Activated CD8-positive, alpha-beta T cell treated with anti-CD3 and anti-CD28 coated beads, Interleukin-2, amount 10 ng/mL, durations not matched to agents 7 days and 5 days (primary cell): ENCODE data around the gene ZNF891. TPM values are rescaled to one million over a fixed set of nuclear protein-coding genes. Genes with fewer than 3 reads are reported as not detected.

ENCODE experiments used
- ATAC-seq: fragments of 150-1000 bp; cut with Tn5 transposase; one replicate; pipeline ENCODE4 v1.10.0; 2021; ENCODE audit warnings: moderate library complexity
- CTCF ChIA-PET: fragments of 350-600 bp; sonication (Branson Sonifier 250); formaldehyde crosslinking; loops from one replicate; lab custom pipeline; 2021; ENCODE audit warnings: antibody characterized with exemption; lab: Charles Lee
- POLR2A ChIA-PET: fragments of 350-600 bp; sonication (Branson Sonifier 250); formaldehyde crosslinking; loops from one replicate; lab custom pipeline; 2021; ENCODE audit warnings: antibody characterized with exemption; lab: Charles Lee
- DNase-seq: peaks from one replicate; pipeline ENCODE4 v3.0.0-alpha.2; 2020
- H3K27ac Mint-ChIP-seq: one replicate; pipeline ENCODE4 v1.8.0; 2021; ENCODE audit warnings: mild to moderate bottlenecking, mixed read lengths
- H3K27me3 Mint-ChIP-seq: one replicate; pipeline ENCODE4 v1.8.0; 2021; ENCODE audit warnings: low read depth, mixed read lengths
- H3K36me3 Mint-ChIP-seq: one replicate; pipeline ENCODE4 v1.8.0; 2021; ENCODE audit warnings: low read depth, mixed read lengths
- H3K4me1 Mint-ChIP-seq: one replicate; pipeline ENCODE4 v1.8.0; 2021; ENCODE audit warnings: low read depth, mixed read lengths
- H3K4me3 Mint-ChIP-seq: one replicate; pipeline ENCODE4 v1.8.0; 2021; ENCODE audit warnings: mild to moderate bottlenecking, mixed read lengths
- H3K9me3 Mint-ChIP-seq: one replicate; pipeline ENCODE4 v1.8.0; 2022; ENCODE audit warnings: mixed read lengths; ENCODE audit not compliant: insufficient read depth
- total RNA-seq, 2 experiments: library from RNA; stranded (reverse); gene quantifications; one replicate each; pipeline ENCODE4 v1.2.3, GENCODE V29; 2021

ZNF891 gene
- 1 to 10 TPM; 1.9 to 2.3 TPM for total RNA-seq

- Mint-ChIP-seq H3K27me3 (no peaks in the 10 kb centered on the region), H3K4me1 (peaks cover 21% of the 10 kb centered on the region), H3K9me3 (peaks cover 48% of the 10 kb centered on the region), H3K27ac (peak within 1 kb of the TSS; percentile 100), H3K4me3 (peak within 1 kb of the TSS; percentile 91), H3K36me3 (peaks cover 70% of the 10 kb centered on the region)
- ATAC-seq: peak; percentile 91
- ChIA-PET POLR2A (interaction anchor here (0.6 to 2.6 kb wide), 7 partner anchors 13 to 221 kb away, joined by 3 to 12 read pairs (median 5); partner anchors contain the start of genes ZNF140, ZNF26 and ZNF268), CTCF (interaction anchor here (0.6 kb wide), 1 partner anchor 29 kb away, joined by 3 read pairs; no protein-coding TSS in a partner anchor)
- DNase-seq: peak; percentile 97
Observed at GRCh38 chr12:133130038-133130807, at the start of gene ZNF891, which contains the start of gene ZNF10. TSS of gene ZNF891 (minus strand) at chr12:133130274. CDS start at chr12:133121918, 8,356 bp downstream. TSS of gene ZNF10 (plus strand) at chr12:133130627. CDS start at chr12:133144493, 13,866 bp downstream.

- ChIA-PET POLR2A (no interaction called here), CTCF (no interaction called here)
- no peak overlapping the region for H3K27ac Mint-ChIP-seq
- no peak for DNase-seq
- H3K36me3 Mint-ChIP-seq: peaks cover 10% of the 10 kb centered on the region
- ATAC-seq: no peak
- H3K4me1 Mint-ChIP-seq: no peaks in the 10 kb centered on the region
- H3K4me3 Mint-ChIP-seq: no peak overlapping the region
- peaks cover 51% of the 10 kb centered on the region for H3K9me3 Mint-ChIP-seq
- no peaks in the 10 kb centered on the region for H3K27me3 Mint-ChIP-seq
Observed at GRCh38 chr12:133174901-133175300, 44.8 kb upstream of the ZNF891 start.

- H3K4me3 Mint-ChIP-seq: no peak overlapping the region
- H3K9me3 Mint-ChIP-seq: peaks cover 50% of the 10 kb centered on the region
- ChIA-PET POLR2A (no interaction called here), CTCF (no interaction called here)
- peaks cover 2% of the 10 kb centered on the region for H3K36me3 Mint-ChIP-seq
- DNase-seq (no peak), ATAC-seq (no peak)
- H3K27me3 Mint-ChIP-seq: no peaks in the 10 kb centered on the region
- H3K4me1 Mint-ChIP-seq: no peaks in the 10 kb centered on the region
- H3K27ac Mint-ChIP-seq: no peak overlapping the region
Observed at GRCh38 chr12:133172491-133172890, 42.4 kb upstream of the ZNF891 start.

DNA sequence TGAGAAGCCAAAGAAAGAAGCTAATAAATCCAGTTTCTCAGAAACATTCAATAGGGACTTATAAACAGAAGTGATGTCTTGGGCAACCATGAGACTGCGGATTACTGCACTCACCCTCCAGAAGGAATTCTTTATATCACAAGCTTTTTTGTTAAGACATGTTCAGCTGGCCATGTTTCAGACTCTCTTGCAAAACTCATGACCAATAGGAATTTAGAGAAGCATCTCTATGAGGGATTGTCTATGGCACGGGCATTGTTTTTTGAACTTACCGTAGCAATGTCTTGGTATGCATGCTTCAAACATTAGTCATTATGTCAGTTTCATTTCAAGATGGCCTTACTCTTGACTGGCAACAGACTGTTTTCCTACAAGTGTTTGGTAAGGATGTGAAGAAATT is 35.7 kb upstream of the ZNF891 start:
- no peak for DNase-seq
- no peaks in the 10 kb centered on the region for H3K36me3 Mint-ChIP-seq
- POLR2A ChIA-PET: no interaction called here
- H3K4me3 Mint-ChIP-seq: no peak overlapping the region
- no peak overlapping the region for H3K27ac Mint-ChIP-seq
- no peaks in the 10 kb centered on the region for H3K4me1 Mint-ChIP-seq
- CTCF ChIA-PET: no interaction called here
- H3K9me3 Mint-ChIP-seq: peaks cover 34% of the 10 kb centered on the region
- H3K27me3 Mint-ChIP-seq: no peaks in the 10 kb centered on the region
- no peak for ATAC-seq

DNA sequence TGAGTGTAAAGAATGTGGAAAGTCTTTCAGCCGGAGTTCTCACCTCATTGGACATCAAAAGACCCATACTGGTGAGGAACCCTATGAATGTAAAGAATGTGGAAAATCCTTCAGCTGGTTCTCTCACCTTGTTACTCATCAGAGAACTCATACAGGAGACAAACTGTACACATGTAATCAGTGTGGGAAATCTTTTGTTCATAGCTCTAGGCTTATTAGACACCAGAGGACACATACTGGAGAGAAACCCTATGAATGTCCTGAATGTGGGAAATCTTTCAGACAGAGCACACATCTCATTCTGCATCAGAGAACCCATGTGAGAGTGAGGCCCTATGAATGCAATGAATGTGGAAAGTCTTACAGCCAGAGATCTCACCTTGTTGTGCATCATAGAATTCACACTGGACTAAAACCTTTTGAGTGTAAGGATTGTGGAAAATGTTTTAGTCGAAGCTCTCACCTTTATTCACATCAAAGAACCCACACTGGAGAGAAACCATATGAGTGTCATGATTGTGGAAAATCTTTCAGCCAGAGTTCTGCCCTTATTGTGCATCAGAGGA is 26.1 kb upstream of the ZNF891 start:
- no peak overlapping the region for H3K4me3 Mint-ChIP-seq
- peaks cover 58% of the 10 kb centered on the region for H3K9me3 Mint-ChIP-seq
- no peak overlapping the region for H3K27ac Mint-ChIP-seq
- no peak for DNase-seq
- peaks cover 59% of the 10 kb centered on the region for H3K36me3 Mint-ChIP-seq
- no peaks in the 10 kb centered on the region for H3K4me1 Mint-ChIP-seq
- no peak for ATAC-seq
- ChIA-PET CTCF (no interaction called here), POLR2A (no interaction called here)
- no peaks in the 10 kb centered on the region for H3K27me3 Mint-ChIP-seq

GRCh38 chr12:133145981-133146380 is 15.9 kb upstream of the ZNF891 start:
- ATAC-seq (no peak), DNase-seq (no peak)
- Mint-ChIP-seq H3K36me3 (peaks cover 68% of the 10 kb centered on the region), H3K9me3 (peaks cover 36% of the 10 kb centered on the region), H3K4me1 (no peaks in the 10 kb centered on the region), H3K27ac (no peak overlapping the region), H3K4me3 (no peak overlapping the region), H3K27me3 (no peaks in the 10 kb centered on the region)
- ChIA-PET POLR2A (no interaction called here), CTCF (no interaction called here)

DNA sequence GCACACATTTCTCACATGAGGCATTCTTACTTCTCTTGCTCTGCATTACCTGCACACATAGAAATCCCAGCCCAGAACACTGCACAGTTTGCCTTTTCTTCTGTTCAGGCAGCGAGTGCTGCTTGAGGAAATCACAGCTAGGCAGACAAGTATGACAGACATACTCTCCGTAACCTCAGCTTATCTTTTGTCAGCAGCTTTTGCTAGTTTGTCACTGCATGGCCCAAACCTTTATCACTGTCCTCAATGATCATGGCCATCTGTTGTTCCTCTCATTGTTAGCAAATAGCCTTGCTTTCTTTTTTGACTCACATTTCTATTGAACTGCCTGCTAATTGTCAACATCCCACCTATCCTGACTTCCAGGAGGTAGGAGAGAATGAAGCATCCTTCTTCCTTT is 5.7 kb upstream of the ZNF891 start:
- H3K9me3 Mint-ChIP-seq: peaks cover 58% of the 10 kb centered on the region
- ATAC-seq (no peak), DNase-seq (no peak)
- ChIA-PET CTCF (no interaction called here), POLR2A (no interaction called here)
- H3K27ac Mint-ChIP-seq: no peak overlapping the region
- no peaks in the 10 kb centered on the region for H3K27me3 Mint-ChIP-seq
- peaks cover 9% of the 10 kb centered on the region for H3K4me1 Mint-ChIP-seq
- peaks cover 81% of the 10 kb centered on the region for H3K36me3 Mint-ChIP-seq
- H3K4me3 Mint-ChIP-seq: no peak overlapping the region

GRCh38 chr12:133130808-133131128 is 694 bp upstream of the ZNF891 start:
- peaks cover 70% of the 10 kb centered on the region for H3K36me3 Mint-ChIP-seq
- peak; percentile 9 for ATAC-seq
- peaks cover 45% of the 10 kb centered on the region for H3K9me3 Mint-ChIP-seq
- ChIA-PET CTCF (no interaction called here), POLR2A (interaction anchor here (1.2 to 2.6 kb wide), 5 partner anchors 13 to 222 kb away, joined by 3 to 12 read pairs (median 6); partner anchors contain the start of genes ZNF140, ZNF26 and ZNF268)
- H3K4me3 Mint-ChIP-seq: peak overlapping the region; percentile 91
- H3K4me1 Mint-ChIP-seq: peaks cover 21% of the 10 kb centered on the region
- peak overlapping the region; percentile 100 for H3K27ac Mint-ChIP-seq
- peak; percentile 60 for DNase-seq
- H3K27me3 Mint-ChIP-seq: no peaks in the 10 kb centered on the region

DNA sequence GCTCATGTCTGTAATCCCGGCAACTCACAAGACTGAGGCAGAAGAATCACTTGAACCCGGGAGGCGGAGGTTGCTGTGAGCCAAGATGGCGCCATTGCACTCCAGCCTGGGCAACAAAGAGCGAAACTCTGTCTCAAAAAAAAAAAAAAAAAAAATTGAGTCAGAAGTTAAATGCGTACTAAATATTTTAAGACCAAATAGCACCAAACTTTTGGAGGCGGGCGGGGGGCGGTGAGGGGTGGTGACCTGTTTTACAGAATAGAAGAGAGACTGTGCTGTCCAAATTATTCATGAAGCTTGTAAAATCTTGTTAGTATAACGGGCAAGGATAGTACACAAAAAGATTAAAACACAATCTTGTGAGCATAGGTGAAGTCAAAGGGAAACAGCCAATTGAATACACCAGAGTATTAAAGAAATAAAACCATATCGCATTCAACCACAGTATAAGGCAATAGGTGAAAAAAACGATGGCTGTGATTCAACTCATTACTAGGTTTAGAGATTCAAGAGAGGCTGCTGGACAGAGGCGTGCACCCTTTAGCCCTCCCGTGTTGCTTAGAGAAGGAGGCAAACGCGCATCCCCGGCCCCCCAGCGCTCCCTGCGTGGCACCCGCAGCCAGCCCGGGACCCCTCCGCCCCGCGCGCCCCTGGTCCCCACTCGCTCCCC is 571 bp downstream of the ZNF891 start:
- H3K36me3 Mint-ChIP-seq: peaks cover 68% of the 10 kb centered on the region
- H3K27ac Mint-ChIP-seq: peak overlapping the region; percentile 100
- H3K27me3 Mint-ChIP-seq: no peaks in the 10 kb centered on the region
- peaks cover 21% of the 10 kb centered on the region for H3K4me1 Mint-ChIP-seq
- ATAC-seq: no peak
- CTCF ChIA-PET: interaction anchor here (0.6 kb wide), 1 partner anchor 30 kb away, joined by 3 read pairs; no protein-coding TSS in a partner anchor
- peak overlapping the region; percentile 91 for H3K4me3 Mint-ChIP-seq
- POLR2A ChIA-PET: interaction anchor here (1.0 to 2.6 kb wide), 5 partner anchors 14 to 221 kb away, joined by 3 to 12 read pairs (median 6); partner anchors contain the start of genes ZNF26 and ZNF268
- no peak for DNase-seq
- peaks cover 50% of the 10 kb centered on the region for H3K9me3 Mint-ChIP-seq

- H3K9me3 Mint-ChIP-seq: peaks cover 67% of the 10 kb centered on the region
- peaks cover 12% of the 10 kb centered on the region for H3K4me1 Mint-ChIP-seq
- no peak overlapping the region for H3K27ac Mint-ChIP-seq
- ChIA-PET POLR2A (no interaction called here), CTCF (no interaction called here)
- ATAC-seq (no peak), DNase-seq (no peak)
- peaks cover 71% of the 10 kb centered on the region for H3K36me3 Mint-ChIP-seq
- no peak overlapping the region for H3K4me3 Mint-ChIP-seq
- H3K27me3 Mint-ChIP-seq: no peaks in the 10 kb centered on the region
Observed at GRCh38 chr12:133124674-133125073, 5.4 kb downstream of the ZNF891 start.

DNA sequence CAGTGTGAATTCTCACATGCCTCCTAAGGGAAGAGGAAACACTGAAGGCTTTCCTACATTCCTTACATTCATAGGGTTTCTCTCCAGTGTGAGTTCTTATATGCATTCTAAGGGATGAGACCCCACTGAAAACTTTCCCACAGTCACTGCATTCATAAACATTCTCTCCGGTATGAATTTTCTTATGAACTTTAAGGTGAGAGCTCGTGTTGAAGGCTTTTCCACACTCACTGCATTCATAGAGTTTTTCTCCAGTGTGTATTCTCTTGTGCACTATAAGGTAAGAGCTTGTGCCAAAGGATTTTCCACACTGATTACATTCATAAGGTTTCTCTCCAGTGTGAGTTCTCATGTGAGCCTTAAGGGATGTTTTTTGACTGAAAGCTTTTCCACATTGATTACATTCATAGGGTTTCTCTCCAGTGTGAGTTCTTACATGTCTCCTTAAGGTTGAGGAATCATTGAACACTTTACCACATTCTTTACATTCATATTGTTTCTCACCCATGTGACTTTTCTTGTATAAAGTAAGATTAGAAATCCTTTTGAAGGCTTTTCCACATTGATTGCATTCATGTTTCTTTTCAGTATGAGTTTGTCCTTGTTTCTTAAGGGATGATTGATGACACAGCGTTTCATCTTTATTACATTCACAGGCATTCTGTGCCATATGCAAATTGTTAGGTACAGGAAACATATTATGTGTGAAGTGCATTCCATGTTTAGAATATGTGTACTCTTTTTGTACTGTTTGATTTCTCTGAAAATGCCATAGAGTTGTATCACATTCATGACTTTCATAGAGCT is 9.5 kb downstream of the ZNF891 start:
- peaks cover 76% of the 10 kb centered on the region for H3K9me3 Mint-ChIP-seq
- no peak overlapping the region for H3K27ac Mint-ChIP-seq
- H3K36me3 Mint-ChIP-seq: peaks cover 71% of the 10 kb centered on the region
- ChIA-PET CTCF (no interaction called here), POLR2A (interaction anchor here (1.1 kb wide), 1 partner anchor 14 kb away, joined by 3 read pairs; no protein-coding TSS in a partner anchor)
- H3K4me3 Mint-ChIP-seq: no peak overlapping the region
- ATAC-seq (no peak), DNase-seq (no peak)
- no peaks in the 10 kb centered on the region for H3K4me1 Mint-ChIP-seq
- H3K27me3 Mint-ChIP-seq: no peaks in the 10 kb centered on the region
